ENCODE measurements around the gene HAGH. TPM values are rescaled to one million over a fixed set of nuclear protein-coding genes. Genes with fewer than 3 reads are reported as not detected.

Gene HAGH
- polyA plus RNA-seq, 1 donor (not counting 4 experiments of a cell fraction or from before 2014, with no cell fraction given), result 17.7 TPM

- Histone ChIP-seq H4K20me1 (ENCODE audit: control insufficient read depth, extremely low read depth, insufficient read depth, low read length) (peaks cover 2% of the 10 kb centered on the region), H2AFZ (ENCODE audit: control insufficient read depth, low read length) (no peak within 1 kb of the TSS), H3K27ac (ENCODE audit: control insufficient read depth, insufficient read depth, low read length) (peak within 1 kb of the TSS; percentile 76), H3K4me3 (ENCODE audit: control insufficient read depth in 2 of 3, extremely low read depth in 1 of 3, insufficient read depth in 2 of 3, low read depth in 1 of 3, low read length in 3 of 3) (peak within 1 kb of the TSS; percentile 73 to 75 (median 73)), H3K36me3 (ENCODE audit: control insufficient read depth in 2 of 2, extremely low read depth in 1 of 2, insufficient read depth in 2 of 2, low read length in 2 of 2) (peaks cover 3 to 11% of the 10 kb centered on the region in 2 experiments), H3K9me3 (ENCODE audit: control insufficient read depth, low read depth, low read length) (no peaks in the 10 kb centered on the region), H3K9me1 (ENCODE audit: control insufficient read depth, extremely low read depth, insufficient read depth, low read length) (no peaks in the 10 kb centered on the region), H3K27me3 (ENCODE audit: control insufficient read depth, extremely low read depth, insufficient read depth, low read length) (no peaks in the 10 kb centered on the region), H3K4me1 (ENCODE audit: control insufficient read depth, extremely low read depth, insufficient read depth, low read length) (peaks cover 22% of the 10 kb centered on the region), H3K79me2 (ENCODE audit: control insufficient read depth, insufficient read depth, low read length) (peaks cover 32% of the 10 kb centered on the region), H3K4me2 (ENCODE audit: control insufficient read depth, extremely low read depth, insufficient read depth, low read depth, low read length) (peak within 1 kb of the TSS; percentile 99), H3K9ac (ENCODE audit: control insufficient read depth, extremely low read depth, insufficient read depth, low read length) (peak within 1 kb of the TSS; percentile 81)
- TF ChIP-seq EZH2 (IDR thresholded peaks at IDR 0.05; ENCODE audit: low read length), result no peak
- TF ChIP-seq CTCF (optimal IDR thresholded peaks at IDR 0.05 in 1 of 3, IDR thresholded peaks at IDR 0.05 in 1 of 3, conservative IDR thresholded peaks at IDR 0.05 in 1 of 3; ENCODE audit: extremely low read depth in 1 of 3, insufficient read depth in 2 of 3, low read length in 3 of 3), result no peak
- dilution Hi-C loops (cut with MboI; ENCODE audit: extremely low pct_ligation_motif_present, low sequenced_read_pairs), result no loop called here
- DNase-seq (ENCODE audit: low read depth, low spot score) (no peak), FAIRE-seq (no peak)
These were observed 55.3 kb downstream of the HAGH start, which contains the start of gene NME3 for GRCh38 chr16:1771188-1771863. Gene NME3, minus strand, starts transcription at chr16:1771543. Its CDS starts 9 bp downstream, at chr16:1771534.

DNA sequence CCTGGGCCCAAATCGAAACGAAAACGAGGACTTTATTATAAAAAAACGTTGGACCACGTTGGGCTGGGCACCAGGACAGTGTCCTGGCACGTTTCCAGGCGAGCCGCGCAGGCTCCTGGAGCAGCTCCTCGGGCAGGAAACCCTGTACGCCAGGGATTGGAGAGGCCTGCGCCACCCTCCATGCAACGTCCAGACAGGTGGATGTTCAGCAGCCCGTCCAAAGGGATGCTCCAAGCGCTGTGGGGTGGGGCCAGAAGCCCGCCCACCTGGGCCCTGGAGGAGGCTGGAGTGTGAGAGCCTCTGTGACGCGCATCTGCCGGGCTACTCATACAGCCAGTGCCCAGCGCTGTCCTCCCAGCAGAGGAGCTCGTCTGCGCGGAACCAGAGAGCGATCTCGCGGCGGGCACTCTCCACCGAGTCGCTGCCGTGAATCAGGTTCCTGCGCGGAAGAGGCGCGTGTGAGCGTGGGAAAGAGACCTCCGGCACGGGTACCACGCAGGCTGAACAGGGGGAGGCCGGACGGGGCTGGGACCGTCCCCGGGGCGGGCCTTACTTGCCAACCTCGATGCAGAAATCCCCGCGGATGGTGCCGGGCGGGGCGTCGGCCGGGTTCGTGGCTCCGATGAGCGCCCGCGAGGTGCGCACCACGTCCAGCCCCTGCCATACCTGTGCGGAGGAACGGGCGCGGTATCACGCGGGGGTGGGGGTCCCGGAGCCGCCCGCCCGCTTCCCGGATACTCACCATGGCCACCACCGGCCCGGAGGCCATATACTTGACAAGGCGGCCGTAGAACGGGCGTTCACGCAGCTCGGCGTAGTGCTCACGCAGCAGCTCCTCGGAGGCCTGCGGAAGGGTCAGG is 56.1 kb downstream of the HAGH start:
- peak overlapping the region; percentile 36 for H3K27ac ChIP-seq (ENCODE audit: control insufficient read depth, insufficient read depth, low read length)
- peak overlapping the region; percentile 51 to 75 (median 73) for H3K4me3 ChIP-seq (ENCODE audit: control insufficient read depth in 2 of 3, extremely low read depth in 1 of 3, insufficient read depth in 2 of 3, low read depth in 1 of 3, low read length in 3 of 3)
- H3K27me3 ChIP-seq (ENCODE audit: control insufficient read depth, extremely low read depth, insufficient read depth, low read length), result no peaks in the 10 kb centered on the region
- H3K9ac ChIP-seq (ENCODE audit: control insufficient read depth, extremely low read depth, insufficient read depth, low read length), result peak overlapping the region; percentile 81
- no peak overlapping the region for H2AFZ ChIP-seq (ENCODE audit: control insufficient read depth, low read length)
- peaks cover 2 to 13% of the 10 kb centered on the region in 2 experiments for H3K36me3 ChIP-seq (ENCODE audit: control insufficient read depth in 2 of 2, extremely low read depth in 1 of 2, insufficient read depth in 2 of 2, low read length in 2 of 2)
- H3K4me1 ChIP-seq (ENCODE audit: control insufficient read depth, extremely low read depth, insufficient read depth, low read length), result peaks cover 22% of the 10 kb centered on the region
- dilution Hi-C loops (cut with MboI; ENCODE audit: extremely low pct_ligation_motif_present, low sequenced_read_pairs), result no loop called here
- no peak for TF ChIP-seq EZH2 (IDR thresholded peaks at IDR 0.05; ENCODE audit: low read length)
- H3K9me3 ChIP-seq (ENCODE audit: control insufficient read depth, low read depth, low read length), result no peaks in the 10 kb centered on the region
- peaks cover 32% of the 10 kb centered on the region for H3K79me2 ChIP-seq (ENCODE audit: control insufficient read depth, insufficient read depth, low read length)
- no peaks in the 10 kb centered on the region for H3K9me1 ChIP-seq (ENCODE audit: control insufficient read depth, extremely low read depth, insufficient read depth, low read length)
- no peak for DNase-seq (ENCODE audit: low read depth, low spot score)
- peaks cover 2% of the 10 kb centered on the region for H4K20me1 ChIP-seq (ENCODE audit: control insufficient read depth, extremely low read depth, insufficient read depth, low read length)
- H3K4me2 ChIP-seq (ENCODE audit: control insufficient read depth, extremely low read depth, insufficient read depth, low read depth, low read length), result peak overlapping the region; percentile 99
- no peak for FAIRE-seq
